Motor neuron (in vitro differentiated cells): ENCODE measurements around the gene SAP130. TPM values are rescaled to one million over a fixed set of nuclear protein-coding genes. Genes with fewer than 3 reads are reported as not detected.

Experiments
- ATAC-seq, 8 experiments: fragments of 200-7000 bp; cut with Tn5 transposase; replicated peaks in 6 of 8; 2 replicates each; pipeline ENCODE4 v1.8.0; 2021; ENCODE audit warnings: mild to moderate bottlenecking in 8 of 8, moderate library complexity in 8 of 8
- H3K27ac ChIP-seq, 2 donors: fragments of 250-450 bp; sonication (Bioruptor Pico); 2 replicates each; pipeline ENCODE4 v1.9.0; 2021; ENCODE audit warnings: antibody characterized with exemption in 2 of 2, mild to moderate bottlenecking in 2 of 2, moderate library complexity in 1 of 2
- H3K4me1 ChIP-seq, 2 donors: fragments of 250-450 bp; sonication (Bioruptor Pico); replicated peaks in 1 of 2; 2 replicates each; pipeline ENCODE4 v1.6.1; 2021; ENCODE audit warnings: antibody characterized with exemption in 2 of 2, mild to moderate bottlenecking in 2 of 2, moderate library complexity in 1 of 2
- H3K4me3 ChIP-seq, 5 donors: fragments of 250-450 bp; sonication (Bioruptor Pico); 2 replicates each; pipeline ENCODE4 v1.9.0; 2021; ENCODE audit warnings: antibody characterized with exemption in 5 of 5, mild to moderate bottlenecking in 5 of 5, moderate library complexity in 4 of 5
- WGBS, 10 experiments: fragments of 450-650 bp; shearing (Covaris generic); methylation state at CpG; one replicate each; pipeline ENCODE4 v1.0.0; 2022; 5-methylcytosine and 5-hydroxymethylcytosine counted together
- in situ Hi-C, 9 experiments: fragments of 400-800 bp; cut with MboI; loops; one replicate each; pipeline ENCODE4 v1.15.0; 2021; ENCODE audit warnings: low sequenced_read_pairs in 9 of 9, low pct_unique_long_range_greater_than_20kb in 2 of 9; ENCODE audit not compliant: unreplicated experiment in 9 of 9
- total RNA-seq, 8 experiments: library from RNA; unstranded; fragments of 300-600 nt; gene quantifications; 2 replicates each; pipeline versions ENCODE4 v1.2.3 to v1.2.4, GENCODE V29; 2022

Gene SAP130
- total RNA-seq, 8 experiments from 2014 or later = 8.6 to 16.6 (median 13.9) TPM

DNA sequence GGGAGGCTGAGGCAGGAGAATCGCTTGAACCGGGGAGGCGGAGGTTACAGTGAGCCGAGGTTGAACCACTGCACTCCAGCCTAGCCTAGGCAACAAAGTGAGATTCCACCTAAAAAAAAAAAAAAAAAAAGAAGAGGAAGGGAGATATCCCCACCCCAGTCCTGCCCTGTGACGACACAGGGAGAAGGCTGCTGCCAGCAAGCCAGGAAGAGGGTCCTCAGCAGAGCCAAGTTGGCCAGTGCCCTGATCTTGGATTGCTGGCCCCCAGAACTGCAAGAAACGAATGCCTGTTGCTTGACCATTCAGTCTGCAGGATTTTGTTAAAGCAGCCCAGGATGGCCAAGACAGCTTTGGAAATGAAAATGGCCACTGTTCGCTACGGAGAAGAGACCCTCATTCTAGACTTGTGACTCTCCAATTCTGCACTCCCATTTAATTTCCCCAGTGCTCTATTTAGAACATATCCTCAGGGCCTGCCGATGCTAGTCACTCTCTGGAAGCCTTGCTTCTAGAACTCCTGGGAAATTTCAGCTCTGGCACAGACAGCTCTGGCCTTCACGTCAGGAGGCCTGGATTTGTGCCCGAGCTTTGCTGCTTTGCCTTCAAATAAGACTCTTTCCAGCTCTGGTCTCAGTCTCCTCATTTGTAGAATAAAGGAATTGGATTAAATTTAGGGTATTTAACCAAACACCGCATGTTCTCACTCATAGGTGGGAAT lies 126.4 kb downstream of the SAP130 start:
- H3K4me1 ChIP-seq = no peaks in the 10 kb centered on the region
- 60 to 95% (median 80%) methylated on average over 2 to 7 of the region's 12 CpGs; no CpG with 5 or more reads in 1 of the 10 experiments for WGBS, 10 experiments
- H3K4me3 ChIP-seq = no peak overlapping the region
- in situ Hi-C loops = loop anchor here in 1 of 9 experiments (25.0 kb wide), 1 partner anchor 111 kb away; no protein-coding TSS in a partner anchor
- ATAC-seq = no peak
- H3K27ac ChIP-seq = no peak overlapping the region

DNA sequence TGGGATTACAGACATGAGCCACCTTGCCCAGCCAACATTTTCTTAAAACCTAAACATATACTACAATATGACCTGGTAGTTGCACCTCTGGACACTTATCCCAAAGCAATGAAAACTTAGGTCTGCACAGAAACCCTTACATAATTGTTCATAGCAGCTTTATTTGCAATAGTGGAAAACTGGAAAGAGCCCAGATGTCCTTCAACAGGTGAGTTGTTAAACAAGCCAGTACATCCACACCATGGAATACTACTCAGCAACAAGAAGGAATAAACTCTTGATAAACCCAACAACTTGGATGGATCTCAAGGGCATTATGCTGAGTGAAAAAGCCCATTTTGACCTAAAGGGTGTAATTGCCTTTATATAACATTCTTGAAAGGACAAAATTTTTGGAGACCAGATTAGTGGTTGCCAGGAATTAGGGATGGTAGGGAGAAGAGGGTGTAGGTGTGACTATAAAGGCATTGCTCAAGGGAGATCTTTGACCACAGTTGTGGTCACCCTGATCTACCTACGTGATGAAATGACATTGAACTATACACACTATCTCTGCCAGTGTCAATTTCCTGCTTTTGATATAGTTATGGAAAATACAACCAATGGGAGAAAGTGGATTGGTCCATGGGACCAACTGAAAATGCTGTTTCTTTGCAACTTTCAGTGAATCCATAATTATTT lies 130.2 kb downstream of the SAP130 start:
- no peak for ATAC-seq
- WGBS, 10 experiments = 80 to 90% (median 80%) methylated on average over 1 of the region's 1 CpG; no CpG with 5 or more reads in 6 of the 10 experiments
- H3K27ac ChIP-seq = no peak overlapping the region
- H3K4me3 ChIP-seq = no peak overlapping the region
- H3K4me1 ChIP-seq = no peaks in the 10 kb centered on the region
- in situ Hi-C loops = no loop called here

DNA sequence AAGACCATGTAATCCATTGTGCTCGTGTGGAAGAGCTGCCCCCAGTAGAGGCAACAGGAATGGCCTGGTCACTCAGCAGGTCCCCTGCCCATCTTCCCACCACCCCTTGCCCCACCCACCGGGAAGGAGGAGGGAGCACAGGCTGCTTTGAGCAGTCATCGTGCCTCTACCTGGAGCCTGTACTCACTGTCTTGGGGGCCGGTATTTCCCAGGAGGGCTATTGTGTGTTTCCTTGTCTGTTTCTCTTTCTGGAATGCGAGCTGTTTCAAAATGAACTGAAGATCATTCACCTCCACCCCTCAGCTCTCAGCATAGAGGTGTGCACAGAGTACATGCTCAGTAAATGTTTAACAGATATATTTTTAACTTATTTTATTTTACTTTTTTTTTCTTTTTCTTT lies 134.4 kb downstream of the SAP130 start:
- no peak overlapping the region for H3K4me3 ChIP-seq
- 20 to 100% (median 80%) methylated on average over 1 to 2 of the region's 5 CpGs; no CpG with 5 or more reads in 1 of the 10 experiments for WGBS, 10 experiments
- ATAC-seq = no peak
- in situ Hi-C loops = no loop called here
- H3K4me1 ChIP-seq = no peaks in the 10 kb centered on the region
- no peak overlapping the region for H3K27ac ChIP-seq

DNA sequence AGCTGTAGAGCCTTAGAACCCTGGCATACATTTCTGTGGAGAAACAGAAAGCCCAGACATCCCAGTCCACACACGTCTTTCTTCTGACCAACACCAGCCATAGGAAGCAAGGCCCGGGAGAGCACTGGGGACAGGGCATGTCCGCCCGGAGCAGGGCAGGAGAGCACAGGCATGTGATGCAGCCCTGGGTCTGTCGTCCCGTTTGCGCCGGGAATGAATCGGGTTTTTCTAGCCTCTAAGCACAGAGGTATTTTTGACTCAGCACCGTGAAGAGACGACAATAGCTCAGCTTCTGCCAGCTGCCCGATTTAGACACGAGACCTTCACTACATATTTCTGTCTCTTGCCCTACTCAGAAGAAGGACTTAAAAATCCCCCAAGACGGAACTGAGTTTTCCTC lies 134.8 kb downstream of the SAP130 start:
- no peak overlapping the region for H3K27ac ChIP-seq
- in situ Hi-C loops = no loop called here
- 80 to 100% (median 92%) methylated on average over 2 to 13 of the region's 14 CpGs; no CpG with 5 or more reads in 3 of the 10 experiments for WGBS, 10 experiments
- no peak overlapping the region for H3K4me3 ChIP-seq
- peaks cover 0 to under 1% of the 10 kb centered on the region in 2 donors for H3K4me1 ChIP-seq
- ATAC-seq = no peak

DNA sequence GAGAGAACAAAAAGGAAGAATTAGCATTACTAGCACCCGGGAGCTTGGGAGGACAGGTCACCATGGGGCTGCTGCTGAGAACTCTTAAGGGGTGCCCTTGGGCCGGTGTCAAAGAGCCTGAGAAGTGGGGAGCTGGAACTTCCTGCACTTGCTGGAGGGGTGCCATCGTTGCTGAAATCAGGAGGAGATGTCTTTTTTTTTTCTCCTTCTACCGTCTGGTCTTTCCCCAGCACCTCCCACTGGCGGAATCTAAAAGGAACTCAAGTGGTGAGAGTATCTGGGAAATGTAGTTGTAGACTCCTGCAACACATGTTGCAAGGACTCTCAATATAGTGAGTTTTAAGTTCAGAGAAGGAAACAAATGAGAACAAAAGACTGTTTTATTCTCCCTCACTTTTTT lies 136.0 kb downstream of the SAP130 start:
- Histone ChIP-seq H3K4me3 (no peak overlapping the region), H3K27ac (no peak overlapping the region), H3K4me1 (peaks cover 6 to 9% of the 10 kb centered on the region in 2 donors)
- ATAC-seq = no peak
- 50 to 100% (median 77%) methylated on average over 1 to 3 of the region's 5 CpGs; no CpG with 5 or more reads in 7 of the 10 experiments for WGBS, 10 experiments
- in situ Hi-C loops = no loop called here

Other genes with a start within 250 kb of the SAP130 start
- gene WDR33, start 216.9 kb downstream of the SAP130 start, total RNA-seq = 10 to 100 TPM; 32.8 to 80.9 (median 49.2) TPM
- 10 to 100 TPM; 17.3 to 42.2 (median 23.2) TPM for gene POLR2D, start 169.9 kb downstream of the SAP130 start, total RNA-seq
- gene AMMECR1L, start 142.1 kb downstream of the SAP130 start, total RNA-seq = 10 to 100 TPM in 6 of 8 experiments, 1 to 10 TPM in 2; 9.5 to 23.5 (median 14.7) TPM
- 10 to 100 TPM; 21.8 to 50.2 (median 39.5) TPM for gene UGGT1, start 63.1 kb upstream of the SAP130 start, total RNA-seq